OCI-LY1 (cell line): Measurements from ENCODE around the gene DRGX.

ENCODE experiments used
- CTCF ChIP-seq: fragments of 200-600 bp; sonication (generic), shearing (Covaris generic); IDR thresholded peaks from 2 replicates; pipeline ENCODE4 v1.5.1; 2017; ENCODE audit warnings: mild to moderate bottlenecking, antibody characterized with exemption, low read length, moderate library complexity, mixed read lengths
- EZH2 ChIP-seq: fragments of 200-600 bp; sonication (generic), shearing (Covaris generic); IDR thresholded peaks from 2 replicates; pipeline ENCODE4 v1.8.0; 2017; ENCODE audit warnings: borderline replicate concordance, mixed run types, mild to moderate bottlenecking, antibody characterized with exemption, low read length, moderate library complexity, mixed read lengths

DNA sequence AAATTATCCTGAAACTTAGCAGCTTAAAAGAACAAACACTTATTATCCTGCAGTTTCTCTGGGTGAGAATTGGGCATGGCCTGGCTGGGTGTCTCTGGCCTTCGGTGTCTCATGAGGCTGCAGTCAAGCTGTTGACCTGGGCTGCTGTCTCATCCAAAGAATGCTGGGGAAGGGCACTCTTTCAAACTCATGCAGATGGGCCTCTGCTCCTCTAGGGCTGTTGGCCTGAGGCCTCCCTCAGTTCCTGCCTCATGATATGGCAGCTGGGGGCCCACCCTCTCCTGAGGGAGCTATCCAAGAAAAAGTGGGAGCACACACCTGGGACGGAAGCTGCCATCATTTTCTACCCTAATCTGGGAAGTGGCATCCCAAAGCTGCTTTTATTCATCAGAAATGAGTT is 43.6 kb downstream of the DRGX start:
- no peak for TF ChIP-seq CTCF
- no peak for TF ChIP-seq EZH2
